DND-41 (cell line): ENCODE measurements around the gene PCSK9.

Experiments
- CTCF ChIP-seq: IDR thresholded peaks from 2 replicates; pipeline ENCODE4 v1.5.1; 2012; ENCODE audit warnings: borderline replicate concordance, low read length, moderate library complexity, mild to moderate bottlenecking; ENCODE audit not compliant: poor library complexity, severe bottlenecking; ENCODE audit errors: extremely low read depth
- EZH2 ChIP-seq: IDR thresholded peaks from 3 replicates; pipeline ENCODE4 v1.6.1; 2012; ENCODE audit warnings: borderline replicate concordance, low read depth, mild to moderate bottlenecking, moderate library complexity, low read length, inconsistent platforms; ENCODE audit not compliant: severe bottlenecking

DNA sequence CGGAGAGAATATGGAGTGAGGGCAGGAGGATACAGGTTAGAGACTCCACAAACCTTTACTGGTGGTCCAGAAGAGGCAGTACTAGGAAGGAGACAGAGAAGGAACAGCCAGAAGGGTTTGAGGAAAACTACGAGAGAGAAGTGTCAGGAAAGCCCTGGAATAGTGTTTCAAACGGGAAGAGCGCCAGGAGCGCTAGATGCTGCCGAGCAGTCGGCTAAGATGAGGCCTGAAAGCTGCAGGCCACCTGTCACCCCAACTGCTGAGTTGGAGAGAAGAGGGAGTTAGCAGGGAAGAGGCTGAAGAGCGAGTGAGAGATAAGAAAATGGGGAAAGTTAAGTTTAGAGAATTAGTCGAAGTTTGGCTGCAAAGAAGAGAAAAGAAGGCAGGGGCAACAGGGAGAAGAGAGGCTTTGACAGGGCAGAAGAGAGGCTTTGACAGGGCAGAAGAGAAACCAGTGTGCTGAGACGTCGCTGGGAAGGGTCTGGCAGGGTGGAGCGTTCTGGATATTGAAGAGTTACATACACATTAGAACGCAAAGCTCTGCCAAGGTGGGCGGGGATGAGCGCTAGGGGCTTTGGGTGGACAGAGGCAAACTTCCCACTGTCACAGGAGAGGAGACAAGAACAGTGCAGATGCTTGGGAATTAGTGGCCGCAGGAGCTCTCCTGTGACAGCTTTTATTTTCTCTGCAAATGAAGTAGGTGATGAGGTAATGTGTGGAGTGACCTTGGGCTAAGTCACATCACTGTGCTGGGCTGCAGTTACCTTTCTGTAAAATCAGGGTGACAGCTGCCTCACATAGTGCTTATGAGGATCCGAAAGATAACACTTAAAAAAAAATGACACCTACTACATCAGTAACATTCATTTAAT is 31.2 kb downstream of the PCSK9 start:
- TF ChIP-seq CTCF: no peak
- no peak for TF ChIP-seq EZH2
